ENCODE data around the gene RCN1. TPM values are rescaled to one million over a fixed set of nuclear protein-coding genes. Genes with fewer than 3 reads are reported as not detected.

RCN1 gene
- total and polyA plus RNA-seq, 4 donors = 78.7 to 111 (median 84.6) TPM

- Histone ChIP-seq H3K9me3 (ENCODE audit: control insufficient read depth in 4 of 4, insufficient read depth in 3 of 4, low read length in 3 of 4) (no peaks in the 10 kb centered on the region), H3K27me3 (ENCODE audit: control insufficient read depth in 3 of 3, insufficient read depth in 3 of 3, low read length in 2 of 3) (peaks cover 0 to 3% (median 0%) of the 10 kb centered on the region in 3 donors), H3K27ac (ENCODE audit: low read depth in 1 of 2, low read length in 1 of 2) (no peak overlapping the region), H3K9ac (ENCODE audit: insufficient read depth in 1 of 2, low read length in 2 of 2) (no peak overlapping the region), H3K4me3 (no peak overlapping the region), H3K36me3 (ENCODE audit: control insufficient read depth in 4 of 4, insufficient read depth in 4 of 4, low read length in 4 of 4) (no peaks in the 10 kb centered on the region), H3K4me1 (ENCODE audit: control insufficient read depth in 5 of 5, insufficient read depth in 5 of 5, low read length in 5 of 5) (peaks cover 0 to 2% (median 0%) of the 10 kb centered on the region in 5 donors)
- 95 to 98% methylated on average over 1 of the region's 1 CpG for WGBS, 2 donors
- no peak for TF ChIP-seq CTCF (IDR thresholded peaks at IDR 0.05; ENCODE audit: control extremely low read depth, extremely low read depth)
- DNase-seq (no peak), ATAC-seq (ENCODE audit: insufficient read depth, low FRiP score) (no peak)
Observed at GRCh38 chr11:32081901-32082300, 9.0 kb upstream of the RCN1 start.

DNA sequence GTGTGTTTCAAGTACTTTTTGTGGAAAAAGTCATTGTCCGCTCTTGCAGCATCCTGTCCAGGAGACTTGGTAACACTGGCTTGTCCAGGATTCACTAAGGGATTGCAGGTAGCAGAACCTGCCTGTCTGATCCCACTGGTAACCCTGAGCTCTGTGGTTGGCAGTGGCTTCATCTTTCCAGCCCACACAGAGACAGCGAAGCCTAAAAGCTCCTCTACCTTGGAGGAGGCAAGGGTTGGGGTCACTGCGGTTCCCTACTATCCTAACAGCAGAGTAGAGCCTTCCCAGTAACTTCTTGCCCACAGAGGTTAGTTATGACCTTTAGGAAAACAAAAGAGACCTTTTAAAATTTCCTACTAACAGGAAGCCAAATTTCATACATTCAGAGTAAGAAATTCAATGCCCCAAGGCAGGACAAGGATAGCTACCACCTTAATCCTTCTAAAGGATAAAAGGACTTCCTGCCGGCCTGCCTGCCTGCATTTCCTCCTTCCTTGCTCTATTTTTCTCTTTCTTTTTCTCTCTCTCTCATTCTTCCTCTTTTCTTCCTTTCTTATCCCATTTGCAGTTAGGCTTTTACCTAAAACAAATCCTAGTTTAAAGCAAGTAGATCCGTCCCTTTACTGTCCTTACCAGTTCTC is 8.4 kb upstream of the RCN1 start:
- no peaks in the 10 kb centered on the region for H3K36me3 ChIP-seq (ENCODE audit: control insufficient read depth in 4 of 4, insufficient read depth in 4 of 4, low read length in 4 of 4)
- 81 to 84% methylated on average over 5 of the region's 5 CpGs for WGBS, 2 donors
- DNase-seq (no peak), ATAC-seq (ENCODE audit: insufficient read depth, low FRiP score) (no peak)
- H3K9me3 ChIP-seq (ENCODE audit: control insufficient read depth in 4 of 4, insufficient read depth in 3 of 4, low read length in 3 of 4) = no peaks in the 10 kb centered on the region
- H3K27me3 ChIP-seq (ENCODE audit: control insufficient read depth in 3 of 3, insufficient read depth in 3 of 3, low read length in 2 of 3) = peaks cover 0 to 3% (median 0%) of the 10 kb centered on the region in 3 donors
- no peak overlapping the region for H3K4me3 ChIP-seq
- no peak overlapping the region for H3K9ac ChIP-seq (ENCODE audit: insufficient read depth in 1 of 2, low read length in 2 of 2)
- TF ChIP-seq CTCF (IDR thresholded peaks at IDR 0.05; ENCODE audit: control extremely low read depth, extremely low read depth) = no peak
- H3K4me1 ChIP-seq (ENCODE audit: control insufficient read depth in 5 of 5, insufficient read depth in 5 of 5, low read length in 5 of 5) = peaks cover 0 to 2% (median 0%) of the 10 kb centered on the region in 5 donors
- H3K27ac ChIP-seq (ENCODE audit: low read depth in 1 of 2, low read length in 1 of 2) = no peak overlapping the region

- no peak for DNase-seq
- Histone ChIP-seq H3K9ac (ENCODE audit: insufficient read depth in 1 of 2, low read length in 2 of 2) (no peak overlapping the region), H3K27ac (ENCODE audit: low read depth in 1 of 2, low read length in 1 of 2) (no peak overlapping the region), H3K36me3 (ENCODE audit: control insufficient read depth in 4 of 4, insufficient read depth in 4 of 4, low read length in 4 of 4) (no peaks in the 10 kb centered on the region), H3K9me3 (ENCODE audit: control insufficient read depth in 4 of 4, insufficient read depth in 3 of 4, low read length in 3 of 4) (no peaks in the 10 kb centered on the region), H3K4me3 (no peak overlapping the region), H3K4me1 (ENCODE audit: control insufficient read depth in 5 of 5, insufficient read depth in 5 of 5, low read length in 5 of 5) (peaks cover 0 to 25% (median 10%) of the 10 kb centered on the region in 5 donors), H3K27me3 (ENCODE audit: control insufficient read depth in 3 of 3, insufficient read depth in 3 of 3, low read length in 2 of 3) (peaks cover 0 to 3% (median 0%) of the 10 kb centered on the region in 3 donors)
- ATAC-seq (ENCODE audit: insufficient read depth, low FRiP score) = no peak
- 76 to 87% methylated on average over 1 of the region's 1 CpG for WGBS, 2 donors
- TF ChIP-seq CTCF (IDR thresholded peaks at IDR 0.05; ENCODE audit: control extremely low read depth, extremely low read depth) = no peak
Observed at GRCh38 chr11:32087597-32087996, 3.3 kb upstream of the RCN1 start.
